Measurements from ENCODE around the gene FAM83C.

Gene FAM83C

DNA sequence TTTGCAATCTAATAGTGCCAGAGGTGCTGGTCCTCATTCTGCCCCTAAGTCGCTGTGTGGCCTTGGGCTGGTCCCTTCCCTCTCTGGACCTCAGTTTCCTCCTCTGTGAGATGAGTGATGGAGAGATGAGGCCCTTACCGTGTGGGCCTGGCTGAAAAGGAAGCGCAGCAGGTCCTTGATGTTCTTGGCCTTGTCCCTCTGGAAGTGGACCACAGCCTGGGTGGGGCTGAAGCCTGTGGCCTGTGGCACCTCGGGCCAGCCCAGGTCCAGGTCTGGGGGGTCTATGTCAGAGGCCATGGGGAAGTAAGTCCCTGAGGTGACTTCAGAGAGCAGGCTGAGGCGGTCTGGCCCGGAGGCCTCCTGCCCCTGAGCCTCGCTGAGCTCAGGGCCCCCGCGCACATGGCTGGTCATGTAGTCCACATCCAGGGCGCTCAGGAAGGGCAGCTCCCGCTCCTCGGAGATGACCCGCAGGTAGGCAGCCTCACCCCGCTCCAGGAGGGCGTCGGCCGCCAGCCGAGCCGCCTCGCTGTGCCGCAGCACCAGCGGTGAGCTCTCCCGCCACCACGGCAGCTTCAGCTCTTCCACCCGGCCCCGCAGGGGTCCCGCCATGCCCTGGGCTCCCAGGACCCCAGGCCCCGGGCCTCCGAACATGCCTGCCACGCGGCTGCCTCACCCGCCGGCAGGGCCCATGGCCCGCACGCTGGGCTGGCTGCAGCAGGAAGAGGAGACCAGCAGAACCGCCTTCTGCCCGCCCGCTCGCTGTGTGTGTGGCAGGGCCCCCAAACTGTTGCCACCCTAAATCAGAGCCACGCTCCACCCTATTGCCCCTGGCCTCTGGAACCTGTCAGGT is at the start of gene FAM83C:
FAM83C (minus strand) TSS at position 772 of the 850 bp plus-strand sequence; CDS start at position 651, 121 bp downstream.
- in situ Hi-C loops (cut with MboI; ENCODE audit: low sequenced_read_pairs, unreplicated experiment): no loop called here
- TF ChIP-seq CTCF (IDR thresholded peaks at IDR 0.05; ENCODE audit: borderline replicate concordance, control extremely low read depth, extremely low read depth, insufficient read depth, missing control alignments): no peak
- no peak for DNase-seq (ENCODE audit: low spot score)

DNA sequence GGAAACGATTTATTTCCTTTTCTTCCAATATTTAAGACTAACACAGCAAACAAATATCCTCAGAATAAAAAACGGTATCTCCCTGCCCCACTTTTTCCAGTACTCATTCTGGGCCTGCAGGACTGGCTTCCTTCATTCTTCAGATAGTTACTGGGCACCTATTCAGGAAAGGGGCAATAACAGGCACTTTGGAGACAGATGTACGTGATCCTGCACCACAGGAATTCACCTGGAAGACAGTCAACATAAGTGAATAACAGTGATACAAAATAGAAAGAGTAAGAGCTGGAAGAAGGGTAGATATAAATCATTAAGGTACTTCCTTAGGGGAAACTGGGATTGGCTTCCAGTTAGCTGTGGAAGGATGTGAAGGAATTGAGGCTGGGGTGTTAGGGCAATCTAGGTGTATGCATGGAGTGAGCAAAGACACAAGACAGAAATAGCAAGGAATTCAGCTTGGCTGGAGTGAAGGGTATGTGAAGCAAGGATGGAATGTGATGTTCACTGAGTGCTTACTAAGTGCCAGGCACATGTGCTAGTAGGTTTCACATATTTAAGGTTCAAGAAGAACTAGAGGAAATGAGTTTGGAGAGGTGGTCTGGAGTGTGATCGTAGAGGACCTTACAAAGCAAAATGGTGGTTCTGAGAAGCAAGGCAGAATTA is 49.3 kb upstream of the FAM83C start:
- no peak for DNase-seq (ENCODE audit: low spot score)
- no peak for TF ChIP-seq CTCF (IDR thresholded peaks at IDR 0.05; ENCODE audit: borderline replicate concordance, control extremely low read depth, extremely low read depth, insufficient read depth, missing control alignments)
- in situ Hi-C loops (cut with MboI; ENCODE audit: low sequenced_read_pairs, unreplicated experiment): no loop called here

DNA sequence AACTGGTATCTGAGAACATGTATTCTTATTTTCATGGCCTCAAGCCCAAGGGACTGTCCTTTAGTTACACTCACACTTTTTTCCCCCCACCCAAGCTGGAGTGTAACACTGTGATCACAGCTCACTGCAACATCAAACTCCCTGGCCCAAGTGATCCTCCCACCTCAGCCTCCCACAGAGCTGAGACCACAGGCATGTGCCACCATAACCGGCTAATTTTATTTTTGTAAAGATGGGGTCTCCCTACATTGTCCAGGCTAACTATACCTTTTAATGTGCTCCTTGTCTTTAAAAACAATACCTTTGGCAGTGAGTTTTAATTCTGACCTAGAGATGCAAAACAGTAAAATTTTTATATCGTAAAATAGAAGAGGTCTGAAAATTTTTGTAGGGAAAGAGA is 48.2 kb upstream of the FAM83C start:
- no peak for DNase-seq (ENCODE audit: low spot score)
- no peak for TF ChIP-seq CTCF (IDR thresholded peaks at IDR 0.05; ENCODE audit: borderline replicate concordance, control extremely low read depth, extremely low read depth, insufficient read depth, missing control alignments)
- in situ Hi-C loops (cut with MboI; ENCODE audit: low sequenced_read_pairs, unreplicated experiment): no loop called here

- TF ChIP-seq CTCF (IDR thresholded peaks at IDR 0.05; ENCODE audit: borderline replicate concordance, control extremely low read depth, extremely low read depth, insufficient read depth, missing control alignments): no peak
- DNase-seq (ENCODE audit: low spot score): no peak
- in situ Hi-C loops (cut with MboI; ENCODE audit: low sequenced_read_pairs, unreplicated experiment): no loop called here
Observed at GRCh38 chr20:35339636-35340035, 47.4 kb upstream of the FAM83C start.

- in situ Hi-C loops (cut with MboI; ENCODE audit: low sequenced_read_pairs, unreplicated experiment): no loop called here
- DNase-seq (ENCODE audit: low spot score): no peak
- no peak for TF ChIP-seq CTCF (IDR thresholded peaks at IDR 0.05; ENCODE audit: borderline replicate concordance, control extremely low read depth, extremely low read depth, insufficient read depth, missing control alignments)
Observed at GRCh38 chr20:35339007-35339406, 46.8 kb upstream of the FAM83C start.

- TF ChIP-seq CTCF (IDR thresholded peaks at IDR 0.05; ENCODE audit: borderline replicate concordance, control extremely low read depth, extremely low read depth, insufficient read depth, missing control alignments): no peak
- DNase-seq (ENCODE audit: low spot score): no peak
- in situ Hi-C loops (cut with MboI; ENCODE audit: low sequenced_read_pairs, unreplicated experiment): no loop called here
Observed at GRCh38 chr20:35334311-35335101, 42.3 kb upstream of the FAM83C start.

All from GM13976 (cell line).